ENCODE data around the gene CNTNAP2. TPM values are rescaled to one million over a fixed set of nuclear protein-coding genes. Genes with fewer than 3 reads are reported as not detected.

CNTNAP2 gene
- total and polyA plus RNA-seq, 9 of the 15 experiments (the other 6 are each of a cell fraction or from before 2014, with no cell fraction given) = 0.04 to 0.62 (median 0.09) TPM; not detected in 4

- H3K4me2 ChIP-seq (ENCODE audit: insufficient read depth, low read length) = no peak overlapping the region
Observed at GRCh38 chr7:146647445-146647844, 530.8 kb downstream of the CNTNAP2 start.

GRCh38 chr7:146652176-146652575, 535.6 kb downstream of the CNTNAP2 start:
- no TSS peak for BruUV-seq (replicated peaks)
- no peak overlapping the region for H3K9ac ChIP-seq (ENCODE audit: insufficient read depth in 1 of 2, low read depth in 2 of 2, low read length in 2 of 2)
- H3K36me3 ChIP-seq (ENCODE audit: control insufficient read depth, insufficient read depth, low read length) = no peaks in the 10 kb centered on the region
- no peaks in the 10 kb centered on the region for H3K4me1 ChIP-seq (replicated peaks in 1 of 2; ENCODE audit: control insufficient read depth in 2 of 2, insufficient read depth in 2 of 2, low read length in 2 of 2)
- CTCF ChIA-PET (ENCODE audit: low intra/inter-chr PET ratio) = no interaction called here
- H2AFZ ChIP-seq (ENCODE audit: low read depth, low read length) = no peak overlapping the region
- DNase-seq (ENCODE audit: extremely low read depth in 1 of 4, low spot score in 3 of 4) (no peak), FAIRE-seq (no peak), ATAC-seq (no peak)
- H4K20me1 ChIP-seq (replicated peaks; ENCODE audit: control insufficient read depth, insufficient read depth, low read length) = no peaks in the 10 kb centered on the region
- H3K9me3 ChIP-seq (replicated peaks; ENCODE audit: control insufficient read depth, insufficient read depth, low read depth, low read length) = no peaks in the 10 kb centered on the region; the same call in 1 of the 2 replicates
- intact Hi-C loops (cut with micrococcal nuclease) (no loop called here), in situ Hi-C loops (cut with MboI) (no loop called here)
- H3K4me3 ChIP-seq = no peak overlapping the region
- no peaks in the 10 kb centered on the region for H3K79me2 ChIP-seq (ENCODE audit: control insufficient read depth, insufficient read depth, low read length)
- H3K27ac ChIP-seq (ENCODE audit: extremely low read depth, low read depth, low read length) = no peak overlapping the region
- 0% methylated on average over 2 of the region's 2 CpGs for WGBS (ENCODE audit: insufficient coverage, low coverage, missing lambda C conversion rate)
- POLR2A ChIA-PET = no interaction called here
- H3K9me1 ChIP-seq (ENCODE audit: control insufficient read depth, insufficient read depth, low read length) = no peaks in the 10 kb centered on the region
- no peak overlapping the region for H3K4me2 ChIP-seq (ENCODE audit: insufficient read depth, low read length)
- no peaks in the 10 kb centered on the region for H3K27me3 ChIP-seq (ENCODE audit: control insufficient read depth in 2 of 2, insufficient read depth in 2 of 2, low read length in 2 of 2)
- TF ChIP-seq SNRNP70 (optimal IDR thresholded peaks at IDR 0.05; ENCODE audit: low read depth, low read length) = no peak
- no peak for TF ChIP-seq ZNF232 (CRISPR knock-in tag; IDR thresholded peaks at IDR 0.05)
- no peak for TF ChIP-seq TBP (optimal IDR thresholded peaks at IDR 0.05; ENCODE audit: low read depth, low read length)
- TF ChIP-seq MTF1 (CRISPR knock-in tag; IDR thresholded peaks at IDR 0.05; ENCODE audit: borderline replicate concordance) = no peak
- no peak for TF ChIP-seq MAX (CRISPR knock-in tag; IDR thresholded peaks at IDR 0.05)
- no peak for TF ChIP-seq HIVEP1 (CRISPR knock-in tag; IDR thresholded peaks at IDR 0.05)
- no peak for TF ChIP-seq KAT2B (IDR thresholded peaks at IDR 0.05; ENCODE audit: low read depth, low read length)
- TF ChIP-seq SMARCC2 (IDR thresholded peaks at IDR 0.05; ENCODE audit: low read depth) = no peak
- TF ChIP-seq CTCF (IDR thresholded peaks at IDR 0.05 in 2 of 3, conservative IDR thresholded peaks at IDR 0.05 in 1 of 3; ENCODE audit: insufficient read depth in 2 of 3, low read depth in 1 of 3, low read length in 3 of 3) = no peak
- TF ChIP-seq SIX5 (IDR thresholded peaks at IDR 0.05; ENCODE audit: borderline replicate concordance in 1 of 2, insufficient read depth in 1 of 2, low read depth in 1 of 2, low read length in 2 of 2) = no peak
- TF ChIP-seq PHB (CRISPR knock-in tag; IDR thresholded peaks at IDR 0.05) = no peak
- TF ChIP-seq STAG1 (CRISPR knock-in tag; IDR thresholded peaks at IDR 0.05; ENCODE audit: borderline replicate concordance) = no peak

More at GRCh38 chr7:146647445-146647844, 530.8 kb downstream of the CNTNAP2 start:
- no peaks in the 10 kb centered on the region for H3K36me3 ChIP-seq (ENCODE audit: control insufficient read depth, insufficient read depth, low read length)
- H3K27me3 ChIP-seq (ENCODE audit: control insufficient read depth in 2 of 2, insufficient read depth in 2 of 2, low read length in 2 of 2) = no peaks in the 10 kb centered on the region
- DNase-seq (ENCODE audit: extremely low read depth in 1 of 4, low spot score in 3 of 4) (no peak), ATAC-seq (no peak), FAIRE-seq (no peak)
- intact Hi-C loops (cut with micrococcal nuclease) = no loop called here
- no peaks in the 10 kb centered on the region for H3K4me1 ChIP-seq (replicated peaks in 1 of 2; ENCODE audit: control insufficient read depth in 2 of 2, insufficient read depth in 2 of 2, low read length in 2 of 2)
- H3K27ac ChIP-seq (ENCODE audit: extremely low read depth, low read depth, low read length) = no peak overlapping the region
- H3K4me3 ChIP-seq = no peak overlapping the region
- POLR2A ChIA-PET = interaction anchor here (0.5 kb wide), 1 partner anchor 346 kb away, joined by 3 read pairs; no protein-coding TSS in a partner anchor
- no TSS peak for BruUV-seq (replicated peaks)
- 0% methylated on average over 2 of the region's 2 CpGs for WGBS (ENCODE audit: insufficient coverage, low coverage, missing lambda C conversion rate)
- in situ Hi-C loops (cut with MboI) = no loop called here
- CTCF ChIA-PET (ENCODE audit: low intra/inter-chr PET ratio) = no interaction called here
- H3K79me2 ChIP-seq (ENCODE audit: control insufficient read depth, insufficient read depth, low read length) = no peaks in the 10 kb centered on the region
- H3K9me1 ChIP-seq (ENCODE audit: control insufficient read depth, insufficient read depth, low read length) = no peaks in the 10 kb centered on the region
- H4K20me1 ChIP-seq (replicated peaks; ENCODE audit: control insufficient read depth, insufficient read depth, low read length) = no peaks in the 10 kb centered on the region
- H3K9ac ChIP-seq (ENCODE audit: insufficient read depth in 1 of 2, low read depth in 2 of 2, low read length in 2 of 2) = no peak overlapping the region
- peaks cover 6% of the 10 kb centered on the region; the same call in 1 of the 2 replicates for H3K9me3 ChIP-seq (replicated peaks; ENCODE audit: control insufficient read depth, insufficient read depth, low read depth, low read length)
- H2AFZ ChIP-seq (ENCODE audit: low read depth, low read length) = no peak overlapping the region
- TF ChIP-seq ZNF695 (CRISPR knock-in tag; IDR thresholded peaks at IDR 0.05) (no peak), ZNF830 (CRISPR knock-in tag; IDR thresholded peaks at IDR 0.05) (no peak), SRSF7 (optimal IDR thresholded peaks at IDR 0.05; ENCODE audit: low read depth, low read length) (no peak), TCF15 (CRISPR knock-in tag; IDR thresholded peaks at IDR 0.05) (no peak), ZNF121 (CRISPR knock-in tag; conservative IDR thresholded peaks at IDR 0.05) (no peak)
